Hepatocyte (in vitro differentiated cells): ENCODE measurements around the gene NOL3.

ENCODE experiments used
- EZH2 ChIP-seq: fragments of 200-600 bp; sonication (generic); IDR thresholded peaks from 2 replicates; pipeline ENCODE4 v1.6.1; 2016; ENCODE audit warnings: antibody characterized with exemption, mild to moderate bottlenecking, borderline replicate concordance
- EZH2phosphoT487 ChIP-seq: fragments of 200-600 bp; sonication (generic); IDR thresholded peaks from one replicate; pipeline ENCODE4 v1.6.1; 2018; ENCODE audit warnings: antibody characterized with exemption, mild to moderate bottlenecking, low read depth, moderate library complexity; ENCODE audit not compliant: unreplicated experiment, severe bottlenecking
- TF ChIP-seq, protein P1 (sequence below): fragments of 200-600 bp; sonication (generic); IDR thresholded peaks from 2 replicates; pipeline ENCODE4 v1.5.1; 2016; ENCODE audit warnings: antibody characterized with exemption, mild to moderate bottlenecking; ENCODE audit not compliant: poor library complexity

DNA sequence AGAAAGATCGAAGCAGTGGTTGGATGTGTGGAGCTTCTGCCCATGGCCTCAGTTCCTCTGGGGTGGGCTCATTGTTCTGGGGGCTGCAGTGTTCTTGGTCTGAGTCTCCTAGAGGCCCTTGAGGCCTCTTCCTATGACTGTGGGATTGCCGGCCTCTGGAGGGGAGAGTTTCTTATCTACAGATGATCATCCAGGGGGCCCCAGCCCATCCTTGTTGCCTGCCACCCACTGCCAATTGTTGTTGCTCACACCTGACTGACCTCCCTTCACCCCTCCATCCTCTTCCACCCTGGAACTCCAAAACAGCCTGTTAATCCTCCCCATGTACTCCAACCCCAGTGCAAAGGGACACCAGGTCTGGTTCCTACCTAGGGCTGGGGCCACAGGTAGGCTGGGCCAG is 25.4 kb upstream of the NOL3 start:
- TF ChIP-seq, protein P1, sequence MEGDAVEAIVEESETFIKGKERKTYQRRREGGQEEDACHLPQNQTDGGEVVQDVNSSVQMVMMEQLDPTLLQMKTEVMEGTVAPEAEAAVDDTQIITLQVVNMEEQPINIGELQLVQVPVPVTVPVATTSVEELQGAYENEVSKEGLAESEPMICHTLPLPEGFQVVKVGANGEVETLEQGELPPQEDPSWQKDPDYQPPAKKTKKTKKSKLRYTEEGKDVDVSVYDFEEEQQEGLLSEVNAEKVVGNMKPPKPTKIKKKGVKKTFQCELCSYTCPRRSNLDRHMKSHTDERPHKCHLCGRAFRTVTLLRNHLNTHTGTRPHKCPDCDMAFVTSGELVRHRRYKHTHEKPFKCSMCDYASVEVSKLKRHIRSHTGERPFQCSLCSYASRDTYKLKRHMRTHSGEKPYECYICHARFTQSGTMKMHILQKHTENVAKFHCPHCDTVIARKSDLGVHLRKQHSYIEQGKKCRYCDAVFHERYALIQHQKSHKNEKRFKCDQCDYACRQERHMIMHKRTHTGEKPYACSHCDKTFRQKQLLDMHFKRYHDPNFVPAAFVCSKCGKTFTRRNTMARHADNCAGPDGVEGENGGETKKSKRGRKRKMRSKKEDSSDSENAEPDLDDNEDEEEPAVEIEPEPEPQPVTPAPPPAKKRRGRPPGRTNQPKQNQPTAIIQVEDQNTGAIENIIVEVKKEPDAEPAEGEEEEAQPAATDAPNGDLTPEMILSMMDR = no peak
- no peak for TF ChIP-seq EZH2phosphoT487
- TF ChIP-seq EZH2 = no peak
